GM23338 (cell line): ENCODE data around the gene IDE. TPM values are rescaled to one million over a fixed set of nuclear protein-coding genes. Genes with fewer than 3 reads are reported as not detected.

Source experiments
- ATAC-seq: fragments of 200-7000 bp; cut with Tn5 transposase; 3 replicates; pipeline ENCODE4 v1.9.1; 2020
- DNase-seq: peaks from one replicate; pipeline ENCODE4 v3.0.0-alpha.2; 2015; ENCODE audit warnings: low spot score
- H2AFZ ChIP-seq: fragments of 200-600 bp; sonication (generic); 2 replicates; pipeline ENCODE4 v1.8.0; 2016; ENCODE audit warnings: antibody characterized with exemption, mild to moderate bottlenecking, moderate library complexity
- H3F3A ChIP-seq: fragments of 200-600 bp; sonication (generic); replicated peaks from 2 replicates; pipeline ENCODE4 v1.8.0; 2017; ENCODE audit warnings: antibody characterized with exemption, mixed run types, low read depth
- H3K27ac ChIP-seq: fragments of 200-600 bp; sonication (generic); 2 replicates; pipeline ENCODE4 v1.6.1; 2016; ENCODE audit warnings: low read depth
- H3K27me3 ChIP-seq: fragments of 200-600 bp; sonication (generic); 2 replicates; pipeline ENCODE4 v1.8.0; 2016; ENCODE audit warnings: mild to moderate bottlenecking, mixed run types, moderate library complexity; ENCODE audit not compliant: insufficient read depth
- H3K36me3 ChIP-seq: fragments of 200-600 bp; sonication (generic); 2 replicates; pipeline ENCODE4 v1.8.0; 2016; ENCODE audit warnings: mild to moderate bottlenecking; ENCODE audit not compliant: insufficient read depth
- H3K4me1 ChIP-seq: fragments of 200-600 bp; sonication (generic); 2 replicates; pipeline ENCODE4 v1.8.0; 2016; ENCODE audit warnings: mild to moderate bottlenecking, moderate library complexity; ENCODE audit not compliant: insufficient read depth
- H3K4me2 ChIP-seq: fragments of 200-600 bp; sonication (generic); 2 replicates; pipeline ENCODE4 v1.7.1; 2017; ENCODE audit warnings: mixed run types
- H3K4me3 ChIP-seq: fragments of 200-600 bp; sonication (generic); 2 replicates; pipeline ENCODE4 v1.6.1; 2016; ENCODE audit warnings: mixed run types
- H3K79me2 ChIP-seq: fragments of 200-600 bp; sonication (generic); replicated peaks from 2 replicates; pipeline ENCODE4 v1.8.0; 2017; ENCODE audit warnings: mild to moderate bottlenecking; ENCODE audit not compliant: insufficient read depth
- H3K9me2 ChIP-seq: fragments of 200-600 bp; sonication (generic); 2 replicates; pipeline ENCODE4 v1.8.0; 2017; ENCODE audit not compliant: insufficient read depth
- H4K20me1 ChIP-seq: fragments of 200-600 bp; sonication (generic); replicated peaks from 2 replicates; pipeline ENCODE4 v1.8.0; 2017; ENCODE audit warnings: mild to moderate bottlenecking; ENCODE audit not compliant: insufficient read depth
- H3K27ac Mint-ChIP-seq: 2 replicates; pipeline ENCODE4 v1.8.0; 2020; ENCODE audit warnings: inconsistent platforms, mild to moderate bottlenecking, moderate library complexity, mixed read lengths
- H3K27me3 Mint-ChIP-seq: 3 replicates; pipeline ENCODE4 v1.8.0; 2022; ENCODE audit warnings: low read depth, mild to moderate bottlenecking, moderate library complexity, mixed read lengths, inconsistent platforms; ENCODE audit not compliant: insufficient read depth, poor library complexity
- H3K36me3 Mint-ChIP-seq: 3 replicates; pipeline ENCODE4 v1.8.0; 2021; ENCODE audit warnings: low read depth, mild to moderate bottlenecking, inconsistent platforms, moderate library complexity, mixed read lengths
- H3K4me1 Mint-ChIP-seq: 3 replicates; pipeline ENCODE4 v1.8.0; 2020; ENCODE audit warnings: mild to moderate bottlenecking, inconsistent platforms, mixed read lengths
- H3K4me3 Mint-ChIP-seq: 3 replicates; pipeline ENCODE4 v1.8.0; 2021; ENCODE audit warnings: moderate library complexity, mild to moderate bottlenecking, inconsistent platforms, mixed read lengths
- H3K9me3 Mint-ChIP-seq: 3 replicates; pipeline ENCODE4 v1.8.0; 2020; ENCODE audit warnings: moderate library complexity, mild to moderate bottlenecking, inconsistent platforms, mixed read lengths
- CREB1 ChIP-seq: fragments of 250-450 bp; sonication (Bioruptor Pico); IDR thresholded peaks from 2 replicates; pipeline ENCODE4 v1.5.0; 2020; ENCODE audit warnings: low read depth, mild to moderate bottlenecking, moderate library complexity
- EZH2 ChIP-seq: fragments of 200-600 bp; sonication (generic); IDR thresholded peaks from one replicate; pipeline ENCODE4 v1.8.0; 2017; ENCODE audit warnings: antibody characterized with exemption, mild to moderate bottlenecking, low read depth; ENCODE audit not compliant: unreplicated experiment
- EZH2phosphoT487 ChIP-seq: fragments of 200-600 bp; sonication (generic); IDR thresholded peaks from one replicate; pipeline ENCODE4 v1.8.1; 2018; ENCODE audit warnings: antibody characterized with exemption; ENCODE audit not compliant: unreplicated experiment
- JUNB ChIP-seq: IDR thresholded peaks from one replicate; pipeline ENCODE4 v1.6.1; 2016; ENCODE audit warnings: antibody characterized with exemption; ENCODE audit not compliant: unreplicated experiment
- NANOG ChIP-seq: IDR thresholded peaks from 2 replicates; pipeline ENCODE4 v1.6.1; 2016; ENCODE audit warnings: antibody characterized with exemption, borderline replicate concordance
- POLR2AphosphoS5 ChIP-seq: IDR thresholded peaks from 2 replicates; pipeline ENCODE4 v1.6.1; 2016; ENCODE audit warnings: antibody characterized with exemption, low read depth
- STAT1 ChIP-seq: IDR thresholded peaks from one replicate; pipeline ENCODE4 v1.6.1; 2016; ENCODE audit warnings: antibody characterized with exemption; ENCODE audit not compliant: unreplicated experiment
- ZNF114 ChIP-seq: fragments of 250-450 bp; sonication (Bioruptor Pico); IDR thresholded peaks from 2 replicates; pipeline ENCODE4 v1.5.0; 2020; ENCODE audit warnings: mild to moderate bottlenecking, moderate library complexity
- ZNF331 ChIP-seq: fragments of 250-450 bp; sonication (Bioruptor Pico); IDR thresholded peaks from 2 replicates; pipeline ENCODE4 v1.5.0; 2020; ENCODE audit warnings: low read depth, mild to moderate bottlenecking, moderate library complexity
- polyA plus RNA-seq: library from polyadenylated mRNA; unstranded; fragments of >200 nt; fragmentation: Nextera tagmentation; extraction: Ambion mirVana; gene quantifications from 2 replicates; pipeline ENCODE4 v1.2.1, GENCODE V29; 2016
- total RNA-seq: library from RNA; depleted of rRNA; stranded (reverse); fragments of >200 nt; shearing (Covaris generic); gene quantifications from 2 replicates; pipeline ENCODE4 v1.2.3, GENCODE V29; 2014
- TF ChIP-seq, protein P1 (sequence below): IDR thresholded peaks from one replicate; pipeline ENCODE4 v1.6.1; 2018; ENCODE audit warnings: antibody characterized with exemption; ENCODE audit not compliant: unreplicated experiment
- TF ChIP-seq, protein P2 (sequence below): IDR thresholded peaks from 2 replicates; pipeline ENCODE4 v1.6.1; 2016; ENCODE audit warnings: antibody characterized with exemption
- TF ChIP-seq, protein P3 (sequence below), 2 experiments: fragments of 200-600 bp in 1 of 2; sonication (generic) in 1 of 2; conservative IDR thresholded peaks; 2 replicates each; pipeline versions ENCODE4 v1.5.1 to v1.6.1; 2016 to 2017; ENCODE audit warnings: antibody characterized with exemption in 2 of 2, low read depth in 2 of 2, mild to moderate bottlenecking in 2 of 2, moderate library complexity in 1 of 2
- TF ChIP-seq, protein P4 (sequence below): fragments of 250-450 bp; sonication (Bioruptor Pico); IDR thresholded peaks from 2 replicates; pipeline ENCODE4 v1.5.0; 2020; ENCODE audit warnings: mild to moderate bottlenecking, moderate library complexity

IDE gene
- total and polyA plus RNA-seq, 2 experiments from 2014 or later: 12.9 to 36.3 TPM

DNA sequence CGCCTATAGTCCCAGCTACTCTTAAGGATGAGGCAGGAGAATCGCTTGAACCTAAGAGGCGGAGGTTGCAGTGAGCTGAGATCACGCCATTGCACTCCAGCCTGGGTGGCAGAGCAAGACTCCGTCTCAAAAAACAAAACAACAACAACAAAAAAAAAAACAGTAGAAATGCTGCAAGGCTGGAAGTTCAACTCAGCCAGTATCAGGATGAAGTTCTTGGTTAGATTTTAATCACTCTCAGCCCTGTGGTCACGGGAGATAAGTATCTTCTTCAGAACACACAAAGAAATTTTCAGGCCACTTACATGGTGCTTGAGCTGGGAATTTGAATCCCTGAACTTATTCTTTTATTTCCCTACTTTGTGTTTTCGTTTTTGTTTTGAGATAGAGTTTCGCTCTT, 162.5 kb downstream of the IDE start:
- H3K36me3 ChIP-seq: no peaks in the 10 kb centered on the region
- ATAC-seq (no peak), DNase-seq (no peak)
- peak overlapping the region; percentile 72; the same call in 1 of the 2 replicates for H2AFZ ChIP-seq
- H3K79me2 ChIP-seq: no peaks in the 10 kb centered on the region
- no peak overlapping the region for H3K27ac Mint-ChIP-seq
- H3K4me3 ChIP-seq: no peak overlapping the region
- H4K20me1 ChIP-seq: no peaks in the 10 kb centered on the region
- H3K27me3 Mint-ChIP-seq: peaks cover 4% of the 10 kb centered on the region
- H3K4me1 Mint-ChIP-seq: peaks cover 7% of the 10 kb centered on the region
- H3K36me3 Mint-ChIP-seq: no peaks in the 10 kb centered on the region; the same call in 2 of the 3 replicates
- no peak overlapping the region for H3K4me3 Mint-ChIP-seq
- H3K4me2 ChIP-seq: no peak overlapping the region
- no peaks in the 10 kb centered on the region for H3K9me2 ChIP-seq
- no peaks in the 10 kb centered on the region for H3F3A ChIP-seq
- H3K27me3 ChIP-seq: no peaks in the 10 kb centered on the region
- H3K27ac ChIP-seq: no peak overlapping the region
- peaks cover 7% of the 10 kb centered on the region; the same call in 2 of the 3 replicates for H3K9me3 Mint-ChIP-seq
- TF ChIP-seq, protein P1, sequence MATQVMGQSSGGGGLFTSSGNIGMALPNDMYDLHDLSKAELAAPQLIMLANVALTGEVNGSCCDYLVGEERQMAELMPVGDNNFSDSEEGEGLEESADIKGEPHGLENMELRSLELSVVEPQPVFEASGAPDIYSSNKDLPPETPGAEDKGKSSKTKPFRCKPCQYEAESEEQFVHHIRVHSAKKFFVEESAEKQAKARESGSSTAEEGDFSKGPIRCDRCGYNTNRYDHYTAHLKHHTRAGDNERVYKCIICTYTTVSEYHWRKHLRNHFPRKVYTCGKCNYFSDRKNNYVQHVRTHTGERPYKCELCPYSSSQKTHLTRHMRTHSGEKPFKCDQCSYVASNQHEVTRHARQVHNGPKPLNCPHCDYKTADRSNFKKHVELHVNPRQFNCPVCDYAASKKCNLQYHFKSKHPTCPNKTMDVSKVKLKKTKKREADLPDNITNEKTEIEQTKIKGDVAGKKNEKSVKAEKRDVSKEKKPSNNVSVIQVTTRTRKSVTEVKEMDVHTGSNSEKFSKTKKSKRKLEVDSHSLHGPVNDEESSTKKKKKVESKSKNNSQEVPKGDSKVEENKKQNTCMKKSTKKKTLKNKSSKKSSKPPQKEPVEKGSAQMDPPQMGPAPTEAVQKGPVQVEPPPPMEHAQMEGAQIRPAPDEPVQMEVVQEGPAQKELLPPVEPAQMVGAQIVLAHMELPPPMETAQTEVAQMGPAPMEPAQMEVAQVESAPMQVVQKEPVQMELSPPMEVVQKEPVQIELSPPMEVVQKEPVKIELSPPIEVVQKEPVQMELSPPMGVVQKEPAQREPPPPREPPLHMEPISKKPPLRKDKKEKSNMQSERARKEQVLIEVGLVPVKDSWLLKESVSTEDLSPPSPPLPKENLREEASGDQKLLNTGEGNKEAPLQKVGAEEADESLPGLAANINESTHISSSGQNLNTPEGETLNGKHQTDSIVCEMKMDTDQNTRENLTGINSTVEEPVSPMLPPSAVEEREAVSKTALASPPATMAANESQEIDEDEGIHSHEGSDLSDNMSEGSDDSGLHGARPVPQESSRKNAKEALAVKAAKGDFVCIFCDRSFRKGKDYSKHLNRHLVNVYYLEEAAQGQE: no peak
- TF ChIP-seq, protein P2, sequence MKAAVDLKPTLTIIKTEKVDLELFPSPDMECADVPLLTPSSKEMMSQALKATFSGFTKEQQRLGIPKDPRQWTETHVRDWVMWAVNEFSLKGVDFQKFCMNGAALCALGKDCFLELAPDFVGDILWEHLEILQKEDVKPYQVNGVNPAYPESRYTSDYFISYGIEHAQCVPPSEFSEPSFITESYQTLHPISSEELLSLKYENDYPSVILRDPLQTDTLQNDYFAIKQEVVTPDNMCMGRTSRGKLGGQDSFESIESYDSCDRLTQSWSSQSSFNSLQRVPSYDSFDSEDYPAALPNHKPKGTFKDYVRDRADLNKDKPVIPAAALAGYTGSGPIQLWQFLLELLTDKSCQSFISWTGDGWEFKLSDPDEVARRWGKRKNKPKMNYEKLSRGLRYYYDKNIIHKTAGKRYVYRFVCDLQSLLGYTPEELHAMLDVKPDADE: no peak
- TF ChIP-seq EZH2phosphoT487 (no peak), STAT1 (no peak), JUNB (no peak), ZNF331 (CRISPR knock-in tag) (no peak), NANOG (no peak), EZH2 (no peak), ZNF114 (no peak), CREB1 (no peak), POLR2AphosphoS5 (no peak)
- TF ChIP-seq, protein P3, sequence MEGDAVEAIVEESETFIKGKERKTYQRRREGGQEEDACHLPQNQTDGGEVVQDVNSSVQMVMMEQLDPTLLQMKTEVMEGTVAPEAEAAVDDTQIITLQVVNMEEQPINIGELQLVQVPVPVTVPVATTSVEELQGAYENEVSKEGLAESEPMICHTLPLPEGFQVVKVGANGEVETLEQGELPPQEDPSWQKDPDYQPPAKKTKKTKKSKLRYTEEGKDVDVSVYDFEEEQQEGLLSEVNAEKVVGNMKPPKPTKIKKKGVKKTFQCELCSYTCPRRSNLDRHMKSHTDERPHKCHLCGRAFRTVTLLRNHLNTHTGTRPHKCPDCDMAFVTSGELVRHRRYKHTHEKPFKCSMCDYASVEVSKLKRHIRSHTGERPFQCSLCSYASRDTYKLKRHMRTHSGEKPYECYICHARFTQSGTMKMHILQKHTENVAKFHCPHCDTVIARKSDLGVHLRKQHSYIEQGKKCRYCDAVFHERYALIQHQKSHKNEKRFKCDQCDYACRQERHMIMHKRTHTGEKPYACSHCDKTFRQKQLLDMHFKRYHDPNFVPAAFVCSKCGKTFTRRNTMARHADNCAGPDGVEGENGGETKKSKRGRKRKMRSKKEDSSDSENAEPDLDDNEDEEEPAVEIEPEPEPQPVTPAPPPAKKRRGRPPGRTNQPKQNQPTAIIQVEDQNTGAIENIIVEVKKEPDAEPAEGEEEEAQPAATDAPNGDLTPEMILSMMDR (conservative IDR thresholded peaks at IDR 0.05; ENCODE audit: low read depth in 2 of 2): no peak
- TF ChIP-seq, protein P4, sequence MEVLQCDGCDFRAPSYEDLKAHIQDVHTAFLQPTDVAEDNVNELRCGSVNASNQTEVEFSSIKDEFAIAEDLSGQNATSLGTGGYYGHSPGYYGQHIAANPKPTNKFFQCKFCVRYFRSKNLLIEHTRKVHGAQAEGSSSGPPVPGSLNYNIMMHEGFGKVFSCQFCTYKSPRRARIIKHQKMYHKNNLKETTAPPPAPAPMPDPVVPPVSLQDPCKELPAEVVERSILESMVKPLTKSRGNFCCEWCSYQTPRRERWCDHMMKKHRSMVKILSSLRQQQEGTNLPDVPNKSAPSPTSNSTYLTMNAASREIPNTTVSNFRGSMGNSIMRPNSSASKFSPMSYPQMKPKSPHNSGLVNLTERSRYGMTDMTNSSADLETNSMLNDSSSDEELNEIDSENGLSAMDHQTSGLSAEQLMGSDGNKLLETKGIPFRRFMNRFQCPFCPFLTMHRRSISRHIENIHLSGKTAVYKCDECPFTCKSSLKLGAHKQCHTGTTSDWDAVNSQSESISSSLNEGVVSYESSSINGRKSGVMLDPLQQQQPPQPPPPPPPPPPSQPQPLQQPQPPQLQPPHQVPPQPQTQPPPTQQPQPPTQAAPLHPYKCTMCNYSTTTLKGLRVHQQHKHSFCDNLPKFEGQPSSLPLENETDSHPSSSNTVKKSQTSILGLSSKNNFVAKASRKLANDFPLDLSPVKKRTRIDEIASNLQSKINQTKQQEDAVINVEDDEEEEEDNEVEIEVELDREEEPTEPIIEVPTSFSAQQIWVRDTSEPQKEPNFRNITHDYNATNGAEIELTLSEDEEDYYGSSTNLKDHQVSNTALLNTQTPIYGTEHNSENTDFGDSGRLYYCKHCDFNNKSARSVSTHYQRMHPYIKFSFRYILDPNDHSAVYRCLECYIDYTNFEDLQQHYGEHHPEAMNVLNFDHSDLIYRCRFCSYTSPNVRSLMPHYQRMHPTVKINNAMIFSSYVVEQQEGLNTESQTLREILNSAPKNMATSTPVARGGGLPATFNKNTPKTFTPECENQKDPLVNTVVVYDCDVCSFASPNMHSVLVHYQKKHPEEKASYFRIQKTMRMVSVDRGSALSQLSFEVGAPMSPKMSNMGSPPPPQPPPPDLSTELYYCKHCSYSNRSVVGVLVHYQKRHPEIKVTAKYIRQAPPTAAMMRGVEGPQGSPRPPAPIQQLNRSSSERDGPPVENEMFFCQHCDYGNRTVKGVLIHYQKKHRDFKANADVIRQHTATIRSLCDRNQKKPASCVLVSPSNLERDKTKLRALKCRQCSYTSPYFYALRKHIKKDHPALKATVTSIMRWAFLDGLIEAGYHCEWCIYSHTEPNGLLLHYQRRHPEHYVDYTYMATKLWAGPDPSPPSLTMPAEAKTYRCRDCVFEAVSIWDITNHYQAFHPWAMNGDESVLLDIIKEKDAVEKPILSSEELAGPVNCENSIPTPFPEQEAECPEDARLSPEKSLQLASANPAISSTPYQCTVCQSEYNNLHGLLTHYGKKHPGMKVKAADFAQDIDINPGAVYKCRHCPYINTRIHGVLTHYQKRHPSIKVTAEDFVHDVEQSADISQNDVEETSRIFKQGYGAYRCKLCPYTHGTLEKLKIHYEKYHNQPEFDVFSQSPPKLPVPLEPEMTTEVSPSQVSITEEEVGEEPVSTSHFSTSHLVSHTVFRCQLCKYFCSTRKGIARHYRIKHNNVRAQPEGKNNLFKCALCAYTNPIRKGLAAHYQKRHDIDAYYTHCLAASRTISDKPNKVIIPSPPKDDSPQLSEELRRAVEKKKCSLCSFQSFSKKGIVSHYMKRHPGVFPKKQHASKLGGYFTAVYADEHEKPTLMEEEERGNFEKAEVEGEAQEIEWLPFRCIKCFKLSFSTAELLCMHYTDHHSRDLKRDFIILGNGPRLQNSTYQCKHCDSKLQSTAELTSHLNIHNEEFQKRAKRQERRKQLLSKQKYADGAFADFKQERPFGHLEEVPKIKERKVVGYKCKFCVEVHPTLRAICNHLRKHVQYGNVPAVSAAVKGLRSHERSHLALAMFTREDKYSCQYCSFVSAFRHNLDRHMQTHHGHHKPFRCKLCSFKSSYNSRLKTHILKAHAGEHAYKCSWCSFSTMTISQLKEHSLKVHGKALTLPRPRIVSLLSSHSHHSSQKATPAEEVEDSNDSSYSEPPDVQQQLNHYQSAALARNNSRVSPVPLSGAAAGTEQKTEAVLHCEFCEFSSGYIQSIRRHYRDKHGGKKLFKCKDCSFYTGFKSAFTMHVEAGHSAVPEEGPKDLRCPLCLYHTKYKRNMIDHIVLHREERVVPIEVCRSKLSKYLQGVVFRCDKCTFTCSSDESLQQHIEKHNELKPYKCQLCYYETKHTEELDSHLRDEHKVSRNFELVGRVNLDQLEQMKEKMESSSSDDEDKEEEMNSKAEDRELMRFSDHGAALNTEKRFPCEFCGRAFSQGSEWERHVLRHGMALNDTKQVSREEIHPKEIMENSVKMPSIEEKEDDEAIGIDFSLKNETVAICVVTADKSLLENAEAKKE: no peak
- H3K4me1 ChIP-seq: peaks cover 9% of the 10 kb centered on the region; the same call in 1 of the 2 replicates
